H1 (cell line): Measurements from ENCODE around the gene PROCR. TPM values are rescaled to one million over a fixed set of nuclear protein-coding genes. Genes with fewer than 3 reads are reported as not detected.
"Not testable (repeated sequence)": the region's sequence is repeated elsewhere in the genome, so short reads cannot be mapped to it uniquely, and the experiment has no call there.

ENCODE experiments used
- CTCF ChIA-PET: fragments of 300-600 bp; sonication (Branson Sonifier 250); formaldehyde crosslinking; loops from one replicate; lab custom pipeline; 2021; ENCODE audit not compliant: partially characterized antibody; lab: Charles Lee
- POLR2A ChIA-PET: fragments of 300-600 bp; sonication (Branson Sonifier 250); formaldehyde crosslinking; loops from one replicate; lab custom pipeline; 2021; ENCODE audit warnings: inconsistent platforms; ENCODE audit not compliant: partially characterized antibody; lab: Charles Lee
- DNase-seq, 2 experiments: peaks; one replicate each; pipeline versions ENCODE4 v3.0.0 to v3.0.0-alpha.2; 2010 to 2022; ENCODE audit warnings: low spot score in 2 of 2, low read depth in 1 of 2, mixed read lengths in 1 of 2
- FAIRE-seq: peaks from 2 replicates; lab custom pipeline; 2011; peaks lifted over from hg19 to GRCh38; lab: Jason Lieb, UNC
- H2AFZ ChIP-seq: 2 replicates; pipeline ENCODE4 v1.8.1; 2012; ENCODE audit warnings: low read length, inconsistent platforms
- H2AK5ac ChIP-seq: 2 replicates; pipeline ENCODE4 v1.6.1; 2013; ENCODE audit warnings: low read depth, low read length
- H2BK120ac ChIP-seq: replicated peaks from 2 replicates; pipeline ENCODE3; 2013; ENCODE audit warnings: low read depth, low read length, inconsistent platforms
- H2BK12ac ChIP-seq: 2 replicates; pipeline ENCODE4 v1.6.1; 2013; ENCODE audit warnings: low read depth, low read length
- H2BK15ac ChIP-seq: 2 replicates; pipeline ENCODE4 v1.6.1; 2013; ENCODE audit warnings: low read length
- H2BK20ac ChIP-seq: 2 replicates; pipeline ENCODE4 v1.6.1; 2013; ENCODE audit warnings: low read length
- H2BK5ac ChIP-seq: 2 replicates; pipeline ENCODE4 v1.6.1; 2013; ENCODE audit warnings: low read depth, low read length
- H3K14ac ChIP-seq: 2 replicates; pipeline ENCODE4 v1.6.1; 2013; ENCODE audit warnings: inconsistent platforms; ENCODE audit not compliant: insufficient read length
- H3K18ac ChIP-seq: 2 replicates; pipeline ENCODE4 v1.6.1; 2013; ENCODE audit warnings: low read length; ENCODE audit errors: extremely low read depth
- H3K23ac ChIP-seq: 2 replicates; pipeline ENCODE4 v1.6.1; 2013; ENCODE audit warnings: inconsistent platforms; ENCODE audit not compliant: insufficient read length
- H3K23me2 ChIP-seq: 2 replicates; pipeline ENCODE4 v1.6.1; 2013; ENCODE audit warnings: low read depth, low read length
- H3K27ac ChIP-seq: 2 replicates; pipeline ENCODE4 v1.6.1; 2011; ENCODE audit warnings: low read depth, low read length, inconsistent platforms
- H3K27me3 ChIP-seq, 4 experiments: replicated peaks in 1 of 4; 1 replicate in 1 of 4; 2 replicates in 3 of 4; pipeline versions ENCODE4 v1.6.1 to v1.8.1; 2011 to 2013; ENCODE audit warnings: low read length in 3 of 4, mild to moderate bottlenecking in 3 of 4, inconsistent platforms in 2 of 4, mixed read lengths in 2 of 4, moderate library complexity in 1 of 4; ENCODE audit not compliant: control insufficient read depth in 3 of 4, insufficient read depth in 3 of 4; ENCODE audit errors: extremely low read depth in 1 of 4
- H3K36me3 ChIP-seq, 4 experiments: 2 replicates each; pipeline versions ENCODE4 v1.6.1 to v1.8.1; 2011 to 2013; ENCODE audit warnings: mild to moderate bottlenecking in 4 of 4, low read length in 3 of 4, moderate library complexity in 2 of 4, control low read depth in 1 of 4, inconsistent platforms in 1 of 4; ENCODE audit not compliant: insufficient read depth in 4 of 4, control insufficient read depth in 2 of 4
- H3K4ac ChIP-seq: replicated peaks from 2 replicates; pipeline ENCODE3; 2013; ENCODE audit warnings: low read length, low read depth, mixed read lengths, inconsistent platforms; ENCODE audit not compliant: insufficient read length
- H3K4me1 ChIP-seq, 4 experiments: replicated peaks in 1 of 4; 1 replicate in 1 of 4; 2 replicates in 3 of 4; pipeline versions ENCODE4 v1.6.1 to v1.8.1; 2011 to 2013; ENCODE audit warnings: low read length in 3 of 4, inconsistent platforms in 2 of 4, mixed read lengths in 1 of 4; ENCODE audit not compliant: insufficient read depth in 4 of 4, control insufficient read depth in 3 of 4
- H3K4me2 ChIP-seq, 2 experiments: 2 replicates each; pipeline versions ENCODE4 v1.6.1 to v1.8.1; 2011 to 2013; ENCODE audit warnings: low read depth in 2 of 2, low read length in 2 of 2, control low read depth in 1 of 2, inconsistent platforms in 1 of 2, mild to moderate bottlenecking in 1 of 2; ENCODE audit not compliant: insufficient read depth in 1 of 2
- H3K4me3 ChIP-seq, 4 experiments: fragments of 200-600, 300-600 bp in 1 of 4; sonication (generic), shearing (Covaris generic), sonication (Bioruptor Twin) in 1 of 4; 2 replicates each; pipeline versions ENCODE4 v1.5.1 to v1.8.1; 2011 to 2016; ENCODE audit warnings: low read length in 4 of 4, low read depth in 3 of 4, control low read depth in 2 of 4, inconsistent platforms in 2 of 4, mild to moderate bottlenecking in 2 of 4, mixed read lengths in 1 of 4, moderate library complexity in 1 of 4; ENCODE audit not compliant: insufficient read depth in 2 of 4; ENCODE audit errors: extremely low read depth in 1 of 4
- H3K56ac ChIP-seq: replicated peaks from 2 replicates; pipeline ENCODE3; 2013; ENCODE audit warnings: low read depth, mild to moderate bottlenecking, mixed read lengths, low read length, inconsistent platforms; ENCODE audit not compliant: insufficient read length
- H3K79me1 ChIP-seq: 2 replicates; pipeline ENCODE4 v1.6.1; 2013; ENCODE audit warnings: low read depth, low read length, control low read depth
- H3K79me2 ChIP-seq, 2 experiments: 2 replicates each; pipeline versions ENCODE4 v1.6.1 to v1.8.1; 2012 to 2013; ENCODE audit warnings: low read length in 2 of 2, mild to moderate bottlenecking in 2 of 2, inconsistent platforms in 1 of 2; ENCODE audit not compliant: insufficient read depth in 2 of 2, control insufficient read depth in 1 of 2
- H3K9ac ChIP-seq, 4 experiments: replicated peaks in 1 of 4; 1 replicate in 1 of 4; 2 replicates in 3 of 4; pipeline versions ENCODE4 v1.6.1 to v1.8.1; 2011 to 2013; ENCODE audit warnings: low read depth in 3 of 4, low read length in 3 of 4, control low read depth in 2 of 4, mild to moderate bottlenecking in 2 of 4, moderate library complexity in 2 of 4, inconsistent platforms in 1 of 4; ENCODE audit errors: extremely low read depth in 1 of 4
- H3K9me3 ChIP-seq, 2 experiments: 2 replicates each; pipeline versions ENCODE4 v1.6.1 to v1.8.1; 2012 to 2013; ENCODE audit warnings: mild to moderate bottlenecking in 2 of 2, moderate library complexity in 2 of 2, control low read depth in 1 of 2, inconsistent platforms in 1 of 2, low read depth in 1 of 2, low read length in 1 of 2, mixed read lengths in 1 of 2; ENCODE audit not compliant: insufficient read depth in 2 of 2
- H4K20me1 ChIP-seq, 2 experiments: replicated peaks in 1 of 2; 2 replicates each; pipeline versions ENCODE3 to v1.8.1; 2011 to 2013; ENCODE audit warnings: inconsistent platforms in 2 of 2, low read length in 2 of 2, mild to moderate bottlenecking in 1 of 2; ENCODE audit not compliant: insufficient read depth in 2 of 2, control insufficient read depth in 1 of 2
- H4K5ac ChIP-seq: 2 replicates; pipeline ENCODE4 v1.6.1; 2013; ENCODE audit warnings: low read length, low read depth, mixed read lengths, inconsistent platforms; ENCODE audit not compliant: insufficient read length
- H4K8ac ChIP-seq: 2 replicates; pipeline ENCODE4 v1.8.0; 2013; ENCODE audit warnings: mild to moderate bottlenecking, moderate library complexity, low read length, inconsistent platforms; ENCODE audit not compliant: insufficient read depth; ENCODE audit errors: extremely low read depth
- H4K91ac ChIP-seq: replicated peaks from 2 replicates; pipeline ENCODE3; 2013; ENCODE audit warnings: low read length, mixed read lengths, inconsistent platforms; ENCODE audit not compliant: insufficient read length
- WGBS, 2 experiments: shearing (Covaris generic) in 1 of 2; methylation state at CpG; one replicate each; pipeline versions ENCODE4 v1.1.6 to v1.1.7; 2013 to 2015; ENCODE audit warnings: low lambda C conversion rate in 2 of 2, mixed read lengths in 2 of 2, inconsistent platforms in 1 of 2, low coverage in 1 of 2, missing lambda C conversion rate in 1 of 2; ENCODE audit not compliant: insufficient replicate concordance in 2 of 2, insufficient coverage in 1 of 2, insufficient read length in 1 of 2; ENCODE audit errors: extremely low coverage in 1 of 2, missing lambda C conversion rate in 1 of 2; 5-methylcytosine and 5-hydroxymethylcytosine counted together
- polyA plus RNA-seq, 7 experiments: library from polyadenylated mRNA; depleted of rRNA in 3 of 7; stranded (reverse) in 5 of 7; unstranded in 2 of 7; fragments of >200 nt in 5 of 7; fragments of 200-250 nt in 2 of 7; gene quantifications; 1 replicate in 5 of 7; 2 replicates in 1 of 7; 4 replicates in 1 of 7; pipeline versions ENCODE4 v1.2.1 to v1.2.3, GENCODE V29; 2011 to 2013; ENCODE audit warnings: missing spikeins in 2 of 7, mixed read lengths in 2 of 7
- total RNA-seq: library from RNA; stranded (reverse); fragmentation: NEBNext Ultra II Directional; extraction: Animal tissue kit (Norgen Biotek cat#: 25700); gene quantifications from 2 replicates; pipeline ENCODE4 v1.2.1, GENCODE V29; 2021

The PROCR gene
- total and polyA plus RNA-seq, 2 of the 8 experiments (the other 6 are each of a cell fraction or from before 2014, with no cell fraction given), result 21.3 to 42.9 TPM

DNA sequence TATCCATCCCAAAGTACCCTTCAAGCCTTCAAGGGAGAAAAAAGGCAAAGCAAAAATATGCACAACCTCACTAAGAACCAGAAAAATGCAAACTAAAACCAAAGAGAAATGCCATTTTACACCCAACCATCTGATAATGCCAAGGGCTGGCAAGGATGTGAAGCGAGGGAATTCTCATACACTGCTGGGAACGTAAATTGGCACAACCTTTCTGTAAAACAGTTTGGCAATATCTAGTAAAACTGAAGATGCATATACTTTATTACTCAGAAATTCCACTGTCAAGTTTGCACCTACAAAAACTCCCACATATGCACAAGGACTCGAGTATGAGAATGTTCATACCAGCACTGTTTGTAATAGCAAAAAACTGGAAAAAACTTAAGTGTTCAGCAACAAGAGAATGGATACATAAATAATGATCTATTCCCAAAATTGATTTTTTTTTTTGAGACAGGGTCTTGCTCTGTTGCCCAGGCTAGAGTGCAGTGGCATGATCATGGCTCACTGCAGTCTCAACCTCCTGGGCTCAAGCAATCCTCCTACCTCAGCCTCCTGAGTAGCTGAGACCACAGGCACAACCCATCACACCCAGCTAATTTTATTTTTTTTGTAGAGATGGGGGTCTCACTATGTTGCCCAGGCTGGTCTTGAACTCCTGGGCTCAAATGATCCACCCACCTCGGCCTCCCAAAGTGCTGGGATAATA is 3.0 kb upstream of the PROCR start:
- not testable (repeated sequence) for H3K14ac ChIP-seq, H3K23me2 ChIP-seq, H3K9ac ChIP-seq, H3K79me2 ChIP-seq, H2BK15ac ChIP-seq, H2BK20ac ChIP-seq, H2BK12ac ChIP-seq, H4K8ac ChIP-seq, H3K27me3 ChIP-seq, H3K4ac ChIP-seq, H3K27ac ChIP-seq, H2AFZ ChIP-seq, H2AK5ac ChIP-seq, H3K36me3 ChIP-seq, FAIRE-seq, H4K91ac ChIP-seq, H3K4me3 ChIP-seq, H3K4me2 ChIP-seq, DNase-seq, H3K56ac ChIP-seq, H2BK120ac ChIP-seq, H3K79me1 ChIP-seq, H4K5ac ChIP-seq, H3K9me3 ChIP-seq, H2BK5ac ChIP-seq, H4K20me1 ChIP-seq, H3K18ac ChIP-seq, H3K23ac ChIP-seq
- peaks cover 3 to 13% (median 9%) of the 10 kb centered on the region in 4 experiments for H3K4me1 ChIP-seq
- POLR2A ChIA-PET, result interaction anchor here (0.6 kb wide), 1 partner anchor 52 kb away, joined by 3 read pairs; no protein-coding TSS in a partner anchor
- WGBS, 2 experiments, result 87% methylated on average over 4 of the region's 4 CpGs; no CpG with 5 or more reads in 1 of the 2 experiments
- CTCF ChIA-PET, result interaction anchor here (3.5 kb wide), 1 partner anchor 40 kb away, joined by 14 read pairs; no protein-coding TSS in a partner anchor
